RWPE2 (cell line): ENCODE results near the gene NAGS.
"Not testable (repeated sequence)": the region's sequence is repeated elsewhere in the genome, so short reads cannot be mapped to it uniquely, and the experiment has no call there.

ENCODE experiments used
- ATAC-seq: fragments of 200-7000 bp; cut with Tn5 transposase; 3 replicates; pipeline ENCODE4 v1.9.1; 2021; ENCODE audit warnings: low read depth
- DNase-seq: peaks from one replicate; pipeline ENCODE4 v3.0.0-alpha.2; 2020; ENCODE audit warnings: low spot score
- H3K27ac ChIP-seq: fragments of 450-650 bp; 2 replicates; pipeline ENCODE4 v1.5.1; 2017; ENCODE audit warnings: mild to moderate bottlenecking; ENCODE audit not compliant: poor library complexity, severe bottlenecking
- H3K27me3 ChIP-seq: fragments of 250-450 bp; sonication (Bioruptor Pico); 2 replicates; pipeline ENCODE4 v1.5.1; 2021; ENCODE audit warnings: mild to moderate bottlenecking, moderate library complexity; ENCODE audit not compliant: insufficient read depth, poor library complexity, severe bottlenecking
- H3K36me3 ChIP-seq: fragments of 250-450 bp; sonication (Bioruptor Pico); 2 replicates; pipeline ENCODE4 v1.5.1; 2020; ENCODE audit warnings: low read depth, mild to moderate bottlenecking, moderate library complexity
- H3K4me1 ChIP-seq: fragments of 250-450 bp; sonication (Bioruptor Pico); 2 replicates; pipeline ENCODE4 v1.5.1; 2021; ENCODE audit warnings: mild to moderate bottlenecking, moderate library complexity; ENCODE audit not compliant: insufficient read depth, poor library complexity, severe bottlenecking
- H3K4me3 ChIP-seq: fragments of 250-450 bp; sonication (Bioruptor Pico); 2 replicates; pipeline ENCODE4 v1.5.1; 2021; ENCODE audit warnings: mild to moderate bottlenecking, moderate library complexity; ENCODE audit not compliant: severe bottlenecking
- H3K9me3 ChIP-seq: fragments of 250-450 bp; sonication (Bioruptor Pico); 2 replicates; pipeline ENCODE4 v1.5.1; 2021; ENCODE audit warnings: mild to moderate bottlenecking, moderate library complexity; ENCODE audit not compliant: severe bottlenecking
- TF ChIP-seq, protein P1 (sequence below): fragments of 450-650 bp; IDR thresholded peaks from one replicate; pipeline ENCODE4 v1.5.1; 2017; ENCODE audit warnings: mild to moderate bottlenecking, moderate library complexity; ENCODE audit not compliant: poor library complexity, severe bottlenecking

NAGS gene

DNA sequence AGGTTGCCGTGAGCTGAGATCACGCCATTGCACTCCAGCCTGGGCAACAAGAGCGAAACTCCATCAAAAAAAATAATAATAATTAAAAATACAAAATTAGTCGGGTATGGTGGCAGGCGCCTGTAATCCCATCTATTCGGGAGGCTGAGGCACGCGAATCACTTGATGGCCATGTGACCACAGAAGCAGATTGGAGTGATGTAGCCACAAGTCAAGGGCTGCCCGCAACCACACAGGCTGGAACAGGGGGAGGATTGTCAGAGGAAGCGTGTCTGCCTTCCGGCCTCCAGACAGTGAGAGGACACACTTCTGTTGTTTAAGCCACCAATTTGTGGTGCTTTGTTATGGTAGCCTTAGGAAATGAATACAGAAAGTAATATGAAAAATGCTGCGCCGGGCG, 11.8 kb upstream of the NAGS start:
- TF ChIP-seq, protein P1, sequence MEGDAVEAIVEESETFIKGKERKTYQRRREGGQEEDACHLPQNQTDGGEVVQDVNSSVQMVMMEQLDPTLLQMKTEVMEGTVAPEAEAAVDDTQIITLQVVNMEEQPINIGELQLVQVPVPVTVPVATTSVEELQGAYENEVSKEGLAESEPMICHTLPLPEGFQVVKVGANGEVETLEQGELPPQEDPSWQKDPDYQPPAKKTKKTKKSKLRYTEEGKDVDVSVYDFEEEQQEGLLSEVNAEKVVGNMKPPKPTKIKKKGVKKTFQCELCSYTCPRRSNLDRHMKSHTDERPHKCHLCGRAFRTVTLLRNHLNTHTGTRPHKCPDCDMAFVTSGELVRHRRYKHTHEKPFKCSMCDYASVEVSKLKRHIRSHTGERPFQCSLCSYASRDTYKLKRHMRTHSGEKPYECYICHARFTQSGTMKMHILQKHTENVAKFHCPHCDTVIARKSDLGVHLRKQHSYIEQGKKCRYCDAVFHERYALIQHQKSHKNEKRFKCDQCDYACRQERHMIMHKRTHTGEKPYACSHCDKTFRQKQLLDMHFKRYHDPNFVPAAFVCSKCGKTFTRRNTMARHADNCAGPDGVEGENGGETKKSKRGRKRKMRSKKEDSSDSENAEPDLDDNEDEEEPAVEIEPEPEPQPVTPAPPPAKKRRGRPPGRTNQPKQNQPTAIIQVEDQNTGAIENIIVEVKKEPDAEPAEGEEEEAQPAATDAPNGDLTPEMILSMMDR = no peak
- no peaks in the 10 kb centered on the region for H3K9me3 ChIP-seq
- H3K4me3 ChIP-seq = no peak overlapping the region
- peaks cover 5% of the 10 kb centered on the region for H3K4me1 ChIP-seq
- no peaks in the 10 kb centered on the region for H3K36me3 ChIP-seq
- DNase-seq = no peak
- peaks cover 4% of the 10 kb centered on the region for H3K27me3 ChIP-seq
- no peak for ATAC-seq
- no peak overlapping the region for H3K27ac ChIP-seq

DNA sequence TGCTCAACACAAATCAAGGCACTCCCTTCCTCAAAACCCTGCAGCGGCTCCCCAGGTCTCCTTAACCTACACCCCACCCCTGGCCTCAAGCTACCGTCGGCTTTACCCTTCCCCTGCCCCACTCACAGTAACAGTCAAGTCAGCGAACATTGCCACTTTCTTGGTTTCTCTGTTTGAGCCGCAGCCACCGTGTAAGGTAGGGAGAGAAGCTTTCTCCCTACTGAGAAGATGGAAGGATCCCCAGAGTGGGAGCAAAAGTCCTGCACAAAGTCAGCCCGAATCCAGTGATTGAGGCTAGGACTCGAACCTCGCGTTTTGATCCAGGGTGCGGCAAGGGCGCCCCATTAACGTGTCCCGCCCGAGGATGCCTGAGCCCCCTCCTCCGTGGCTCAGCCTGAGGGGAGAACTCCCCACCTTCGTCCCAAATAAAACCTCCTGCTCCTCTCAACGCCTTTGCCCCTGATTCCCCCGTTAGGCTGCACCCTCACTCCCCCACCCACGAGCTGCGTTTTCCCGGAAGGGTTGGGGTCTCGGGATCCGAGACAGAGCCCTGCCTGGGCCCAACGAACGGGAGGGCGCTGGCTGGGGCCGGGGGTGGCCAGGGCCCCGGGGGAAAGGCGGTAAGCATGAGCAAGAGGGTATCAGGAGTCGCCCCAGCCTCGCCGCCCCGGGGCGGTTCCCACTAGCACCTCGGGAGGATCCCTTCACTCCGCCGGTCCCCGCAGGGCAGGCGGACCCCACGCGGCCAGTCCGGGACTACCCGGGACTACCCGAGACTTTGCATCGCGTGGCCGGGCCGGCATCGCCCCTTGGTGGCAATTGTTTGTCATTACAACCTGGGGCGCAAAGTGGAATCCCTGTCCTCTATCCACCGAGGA, 9.9 kb upstream of the NAGS start:
- Histone ChIP-seq H3K9me3 (no peaks in the 10 kb centered on the region), H3K36me3 (no peaks in the 10 kb centered on the region), H3K4me3 (peak overlapping the region; percentile 12), H3K27me3 (peaks cover 4% of the 10 kb centered on the region), H3K27ac (no peak overlapping the region), H3K4me1 (peaks cover 5% of the 10 kb centered on the region)
- peak; percentile 76 for ATAC-seq
- TF ChIP-seq, protein P1 = peak; percentile 84
- DNase-seq = no peak

DNA sequence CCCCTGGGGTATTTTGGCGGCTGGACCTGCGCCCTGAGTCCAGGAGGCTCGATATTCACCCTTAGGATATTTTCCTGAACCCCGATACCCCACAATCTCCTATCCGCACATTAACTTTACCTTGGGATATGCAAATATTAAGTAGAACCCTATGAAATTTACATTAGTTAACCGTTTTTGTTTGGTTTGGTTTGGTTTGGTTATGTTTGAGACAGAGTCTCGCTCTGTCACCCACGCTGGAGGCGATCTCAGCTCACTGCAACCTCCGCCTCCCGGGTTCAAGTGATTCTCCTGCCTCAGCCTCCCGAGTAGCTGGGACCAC, 9.3 kb upstream of the NAGS start:
- peaks cover 4% of the 10 kb centered on the region for H3K27me3 ChIP-seq
- no peaks in the 10 kb centered on the region for H3K36me3 ChIP-seq
- no peak overlapping the region for H3K4me3 ChIP-seq
- ATAC-seq (no peak), DNase-seq (no peak)
- H3K4me1 ChIP-seq = peaks cover 5% of the 10 kb centered on the region
- no peak overlapping the region for H3K27ac ChIP-seq
- no peaks in the 10 kb centered on the region for H3K9me3 ChIP-seq
- TF ChIP-seq, protein P1 = peak; percentile 54

DNA sequence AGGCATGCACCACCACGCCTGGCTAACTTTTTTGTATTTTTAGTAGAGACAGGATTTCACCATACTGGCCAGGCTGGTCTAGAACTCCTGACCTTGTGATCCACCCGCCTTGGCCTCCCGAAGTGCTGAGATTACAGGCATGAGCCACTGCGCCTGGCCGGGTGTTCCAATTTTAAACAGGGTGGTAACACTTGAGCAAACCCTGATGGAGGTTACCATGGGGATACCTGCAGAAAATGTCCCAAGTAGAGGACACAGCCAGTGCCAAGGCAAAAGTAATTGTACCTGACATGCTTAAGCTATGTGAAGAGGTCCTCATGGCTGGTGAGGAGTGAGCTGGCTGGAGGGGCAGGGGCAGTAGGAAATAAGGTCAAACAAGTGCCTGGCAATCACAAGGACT, 7.2 kb upstream of the NAGS start:
- not testable (repeated sequence) for ATAC-seq, H3K27ac ChIP-seq, H3K4me1 ChIP-seq, H3K36me3 ChIP-seq, H3K4me3 ChIP-seq, H3K27me3 ChIP-seq, DNase-seq, H3K9me3 ChIP-seq

DNA sequence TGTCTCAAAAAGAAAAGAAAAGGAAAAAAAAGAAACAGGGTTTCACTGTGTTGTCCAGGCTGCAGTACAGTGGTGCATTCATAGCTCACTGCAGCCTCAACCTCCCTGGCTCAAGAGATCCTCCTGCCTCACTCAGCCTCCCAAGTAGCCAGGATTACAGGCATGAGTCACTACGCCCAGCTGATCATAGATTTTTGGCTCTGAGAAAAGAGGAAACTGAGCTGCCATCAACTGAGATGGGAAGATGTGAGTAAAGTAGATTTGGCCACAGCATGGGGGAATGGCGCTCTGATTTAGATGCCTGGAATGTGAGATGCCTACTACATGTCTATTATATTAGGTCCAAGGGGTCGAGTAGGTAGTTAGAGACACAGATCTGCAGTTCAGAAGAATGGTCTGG, 5.9 kb upstream of the NAGS start:
- peaks cover 4% of the 10 kb centered on the region for H3K27me3 ChIP-seq
- H3K4me3 ChIP-seq = no peak overlapping the region
- H3K36me3 ChIP-seq = no peaks in the 10 kb centered on the region
- DNase-seq (no peak), ATAC-seq (no peak)
- peaks cover 19% of the 10 kb centered on the region for H3K4me1 ChIP-seq
- H3K9me3 ChIP-seq = no peaks in the 10 kb centered on the region
- no peak overlapping the region for H3K27ac ChIP-seq
- TF ChIP-seq, protein P1 = no peak
